ENCODE measurements around the gene ATP9A.
"Not testable (repeated sequence)": the region's sequence is repeated elsewhere in the genome, so short reads cannot be mapped to it uniquely, and the experiment has no call there.

GRCh38 chr20:51643810-51644209, 124.4 kb downstream of the ATP9A start:
- TF ChIP-seq, protein P1, sequence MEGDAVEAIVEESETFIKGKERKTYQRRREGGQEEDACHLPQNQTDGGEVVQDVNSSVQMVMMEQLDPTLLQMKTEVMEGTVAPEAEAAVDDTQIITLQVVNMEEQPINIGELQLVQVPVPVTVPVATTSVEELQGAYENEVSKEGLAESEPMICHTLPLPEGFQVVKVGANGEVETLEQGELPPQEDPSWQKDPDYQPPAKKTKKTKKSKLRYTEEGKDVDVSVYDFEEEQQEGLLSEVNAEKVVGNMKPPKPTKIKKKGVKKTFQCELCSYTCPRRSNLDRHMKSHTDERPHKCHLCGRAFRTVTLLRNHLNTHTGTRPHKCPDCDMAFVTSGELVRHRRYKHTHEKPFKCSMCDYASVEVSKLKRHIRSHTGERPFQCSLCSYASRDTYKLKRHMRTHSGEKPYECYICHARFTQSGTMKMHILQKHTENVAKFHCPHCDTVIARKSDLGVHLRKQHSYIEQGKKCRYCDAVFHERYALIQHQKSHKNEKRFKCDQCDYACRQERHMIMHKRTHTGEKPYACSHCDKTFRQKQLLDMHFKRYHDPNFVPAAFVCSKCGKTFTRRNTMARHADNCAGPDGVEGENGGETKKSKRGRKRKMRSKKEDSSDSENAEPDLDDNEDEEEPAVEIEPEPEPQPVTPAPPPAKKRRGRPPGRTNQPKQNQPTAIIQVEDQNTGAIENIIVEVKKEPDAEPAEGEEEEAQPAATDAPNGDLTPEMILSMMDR (IDR thresholded peaks at IDR 0.05): not testable (repeated sequence)
- TF ChIP-seq TEAD4 (IDR thresholded peaks at IDR 0.05; ENCODE audit: borderline replicate concordance, insufficient read depth); USF1 (IDR thresholded peaks at IDR 0.05; ENCODE audit: borderline replicate concordance, low read depth); EZH2phosphoT487 (IDR thresholded peaks at IDR 0.05; ENCODE audit: borderline replicate concordance, low read depth); POLR2AphosphoS5 (IDR thresholded peaks at IDR 0.05; ENCODE audit: low read depth, low read length); EP300 (IDR thresholded peaks at IDR 0.05; ENCODE audit: borderline replicate concordance in 1 of 2, low read depth in 1 of 2, low read length in 1 of 2); SMC3 (IDR thresholded peaks at IDR 0.05; ENCODE audit: low read depth, low read length): not testable (repeated sequence)
- TF ChIP-seq, protein P2, sequence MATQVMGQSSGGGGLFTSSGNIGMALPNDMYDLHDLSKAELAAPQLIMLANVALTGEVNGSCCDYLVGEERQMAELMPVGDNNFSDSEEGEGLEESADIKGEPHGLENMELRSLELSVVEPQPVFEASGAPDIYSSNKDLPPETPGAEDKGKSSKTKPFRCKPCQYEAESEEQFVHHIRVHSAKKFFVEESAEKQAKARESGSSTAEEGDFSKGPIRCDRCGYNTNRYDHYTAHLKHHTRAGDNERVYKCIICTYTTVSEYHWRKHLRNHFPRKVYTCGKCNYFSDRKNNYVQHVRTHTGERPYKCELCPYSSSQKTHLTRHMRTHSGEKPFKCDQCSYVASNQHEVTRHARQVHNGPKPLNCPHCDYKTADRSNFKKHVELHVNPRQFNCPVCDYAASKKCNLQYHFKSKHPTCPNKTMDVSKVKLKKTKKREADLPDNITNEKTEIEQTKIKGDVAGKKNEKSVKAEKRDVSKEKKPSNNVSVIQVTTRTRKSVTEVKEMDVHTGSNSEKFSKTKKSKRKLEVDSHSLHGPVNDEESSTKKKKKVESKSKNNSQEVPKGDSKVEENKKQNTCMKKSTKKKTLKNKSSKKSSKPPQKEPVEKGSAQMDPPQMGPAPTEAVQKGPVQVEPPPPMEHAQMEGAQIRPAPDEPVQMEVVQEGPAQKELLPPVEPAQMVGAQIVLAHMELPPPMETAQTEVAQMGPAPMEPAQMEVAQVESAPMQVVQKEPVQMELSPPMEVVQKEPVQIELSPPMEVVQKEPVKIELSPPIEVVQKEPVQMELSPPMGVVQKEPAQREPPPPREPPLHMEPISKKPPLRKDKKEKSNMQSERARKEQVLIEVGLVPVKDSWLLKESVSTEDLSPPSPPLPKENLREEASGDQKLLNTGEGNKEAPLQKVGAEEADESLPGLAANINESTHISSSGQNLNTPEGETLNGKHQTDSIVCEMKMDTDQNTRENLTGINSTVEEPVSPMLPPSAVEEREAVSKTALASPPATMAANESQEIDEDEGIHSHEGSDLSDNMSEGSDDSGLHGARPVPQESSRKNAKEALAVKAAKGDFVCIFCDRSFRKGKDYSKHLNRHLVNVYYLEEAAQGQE (IDR thresholded peaks at IDR 0.05; ENCODE audit: low read depth, low read length): not testable (repeated sequence)
